NCI-H82 (cell line): ENCODE measurements around the gene CAMSAP3.

Experiments
- DNase-seq: peaks from one replicate; lab custom pipeline; 2025; lab: John Stamatoyannopoulos, UW

Gene CAMSAP3

DNA sequence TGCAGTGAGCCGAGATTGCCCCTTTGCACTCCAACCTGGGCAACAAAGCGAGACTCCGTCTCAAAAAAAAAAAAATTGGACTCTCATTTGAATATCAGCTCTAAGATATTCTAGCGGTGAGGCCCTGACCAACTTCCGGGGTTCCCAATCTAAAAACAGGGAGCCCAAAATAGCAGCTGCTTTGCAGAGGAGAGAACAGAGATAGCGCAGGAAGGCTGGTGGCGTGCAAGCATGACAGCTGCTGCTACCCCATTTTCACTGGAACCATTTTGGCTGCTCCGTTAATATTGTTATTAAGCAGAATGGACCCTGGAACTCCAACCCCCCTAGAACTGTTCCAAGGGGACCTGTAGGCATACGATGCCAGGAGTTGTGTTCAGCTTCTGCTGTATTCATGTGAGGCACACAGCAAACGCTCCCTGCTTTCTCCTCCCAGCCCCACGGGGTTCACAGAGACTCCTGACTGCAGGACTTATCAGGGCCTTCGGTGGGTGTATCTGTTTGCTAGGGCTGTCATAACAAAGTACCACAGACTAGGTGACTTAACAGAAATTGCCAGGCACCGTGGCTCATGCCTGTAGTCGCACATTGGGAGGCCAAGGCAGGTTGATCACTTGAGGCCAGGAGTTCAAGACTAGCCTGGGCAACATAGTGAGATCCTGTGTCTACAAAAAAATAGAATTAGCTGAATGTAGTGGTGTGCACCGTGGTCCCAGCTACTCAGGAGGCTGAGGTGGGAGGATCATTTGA, 52.8 kb downstream of the CAMSAP3 start:
- no peak for DNase-seq

DNA sequence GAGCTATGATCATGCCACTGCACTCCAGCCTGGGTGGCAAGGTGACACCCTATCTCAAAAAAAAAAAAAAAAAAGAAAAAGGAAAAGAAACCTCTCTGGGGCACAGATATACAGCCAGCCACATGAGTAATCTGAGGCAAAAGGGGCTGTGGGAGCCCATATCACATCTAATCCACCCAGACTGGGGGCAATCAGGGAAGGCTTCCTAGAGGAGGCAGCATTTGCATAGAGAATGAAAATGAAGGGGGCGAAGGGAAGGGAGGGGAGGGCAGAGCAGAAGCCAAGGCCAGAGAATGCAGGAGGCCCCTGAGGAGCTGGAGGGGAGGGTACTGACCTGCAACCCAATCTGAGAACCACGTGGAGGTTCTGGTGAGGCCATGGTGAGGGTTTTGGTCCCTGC, 54.5 kb downstream of the CAMSAP3 start:
- DNase-seq, result no peak

DNA sequence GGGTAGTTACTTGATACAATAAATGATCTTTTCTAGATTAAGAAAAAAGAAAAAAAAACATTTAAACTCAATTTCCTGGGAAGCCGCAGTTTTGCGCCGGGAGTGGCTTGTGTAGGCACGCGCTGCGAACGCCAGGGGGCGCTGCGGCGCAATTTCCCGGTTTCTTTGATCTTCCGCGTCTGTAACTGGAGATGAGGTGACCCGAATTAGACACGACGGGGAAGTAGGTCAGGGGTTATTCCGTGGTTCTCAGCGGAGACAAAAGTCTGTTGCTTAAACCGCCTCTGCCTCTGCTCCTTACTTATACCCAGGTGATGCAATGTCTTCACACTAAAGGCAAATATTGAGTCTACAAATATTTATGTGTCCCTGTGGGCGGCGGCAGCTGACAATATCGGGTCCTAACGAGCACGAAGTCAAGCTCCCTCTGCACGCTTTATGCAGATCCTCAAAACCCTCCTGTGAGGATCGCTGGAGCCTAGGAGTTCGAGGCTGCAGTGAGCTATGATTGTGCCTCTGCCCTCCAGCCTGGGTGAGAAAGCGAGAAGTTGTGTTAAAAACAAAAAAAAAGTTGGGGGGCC, 56.5 kb downstream of the CAMSAP3 start:
- peak; percentile 82 for DNase-seq

DNA sequence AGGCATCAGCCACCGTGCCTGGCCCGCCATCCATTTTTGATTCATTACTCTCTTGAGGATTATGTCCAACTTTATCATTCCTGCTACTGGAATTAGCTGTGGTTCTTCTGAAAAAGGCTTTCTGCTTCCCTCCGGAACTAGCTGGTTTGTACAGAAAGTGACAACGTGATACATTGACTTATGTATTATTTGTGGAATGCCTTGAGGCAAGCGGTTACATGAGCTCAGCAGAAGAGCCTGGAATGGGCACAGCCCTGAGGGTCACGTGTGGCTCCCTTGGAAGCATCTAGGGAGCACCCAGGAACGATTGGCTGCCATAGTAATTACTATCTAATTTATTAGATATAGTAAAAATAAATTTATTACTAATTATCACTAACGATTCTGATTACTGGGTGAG, 58.7 kb downstream of the CAMSAP3 start:
- DNase-seq, result no peak

DNA sequence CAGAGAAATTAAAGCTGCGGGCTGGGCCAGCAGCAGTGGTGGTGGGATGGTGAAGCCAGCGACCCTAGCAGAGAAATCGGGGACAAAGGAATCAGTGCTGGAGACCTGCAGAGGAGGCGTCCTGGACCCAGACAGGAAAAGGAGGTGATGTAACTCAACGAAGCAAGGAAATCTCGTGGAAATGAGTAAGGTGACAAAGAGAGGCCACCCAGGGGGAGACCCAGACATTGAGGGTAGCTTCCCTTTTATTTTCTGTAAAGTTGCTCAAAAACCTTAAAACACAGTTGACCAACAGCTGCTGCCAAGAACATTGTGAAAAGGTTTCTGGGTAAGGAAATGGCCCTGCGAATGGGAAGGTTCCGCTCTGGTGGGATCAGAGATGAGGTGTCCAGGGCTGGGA, 59.9 kb downstream of the CAMSAP3 start:
- no peak for DNase-seq

DNA sequence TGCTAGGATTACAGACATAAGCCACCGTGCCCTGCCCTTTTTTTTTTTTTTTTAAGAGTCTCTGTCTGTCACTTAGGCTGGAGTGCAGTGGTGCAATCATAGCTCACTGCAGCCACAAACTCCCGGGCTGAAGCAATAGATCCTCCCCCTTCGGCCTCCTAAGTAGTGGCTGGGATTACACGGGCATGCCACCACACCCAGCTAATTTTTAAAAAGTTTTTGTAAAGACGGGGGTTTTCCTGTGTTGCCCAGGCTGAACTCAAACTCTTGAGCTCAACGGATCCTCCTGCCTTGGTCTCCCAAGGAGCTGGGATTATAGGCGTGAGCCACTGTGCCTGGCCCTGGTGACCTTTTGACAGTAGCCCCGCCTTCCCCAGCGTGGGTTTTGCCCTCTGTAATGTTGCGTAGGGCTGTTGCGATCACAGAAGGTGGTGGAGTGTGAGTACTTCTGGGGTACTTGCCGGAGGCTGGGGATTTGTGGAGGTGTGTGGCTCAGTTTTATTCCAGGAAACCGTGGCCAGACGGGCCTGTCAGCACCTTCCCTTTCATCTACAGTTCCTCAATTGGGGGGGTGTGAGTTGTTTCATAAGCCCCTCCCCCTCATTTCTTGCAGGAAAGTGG, 61.6 kb downstream of the CAMSAP3 start:
- DNase-seq, result no peak

DNA sequence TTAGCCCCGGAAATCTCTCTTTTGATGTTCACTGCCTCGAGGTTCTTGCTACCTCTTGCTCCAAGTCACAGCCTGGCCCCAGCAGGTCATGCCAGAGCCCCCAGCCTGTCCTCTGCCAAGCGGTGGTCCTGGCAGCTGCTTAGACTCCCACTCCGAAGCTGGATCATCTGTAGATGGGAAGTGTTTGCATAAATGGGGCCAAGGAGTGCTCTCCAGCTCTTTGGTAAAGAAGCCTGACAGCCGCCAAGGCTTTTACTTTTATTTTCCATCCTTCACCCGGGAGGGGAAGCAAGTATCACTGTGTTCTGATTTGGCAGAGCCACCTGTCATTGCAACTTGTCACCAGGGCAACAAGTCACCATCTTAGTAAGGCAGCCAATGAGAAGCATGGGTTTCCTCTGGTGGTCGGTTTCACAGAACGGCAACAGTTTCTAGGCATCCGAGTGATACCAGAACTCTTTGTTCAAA, 62.6 kb downstream of the CAMSAP3 start:
- peak; percentile 51 for DNase-seq

DNA sequence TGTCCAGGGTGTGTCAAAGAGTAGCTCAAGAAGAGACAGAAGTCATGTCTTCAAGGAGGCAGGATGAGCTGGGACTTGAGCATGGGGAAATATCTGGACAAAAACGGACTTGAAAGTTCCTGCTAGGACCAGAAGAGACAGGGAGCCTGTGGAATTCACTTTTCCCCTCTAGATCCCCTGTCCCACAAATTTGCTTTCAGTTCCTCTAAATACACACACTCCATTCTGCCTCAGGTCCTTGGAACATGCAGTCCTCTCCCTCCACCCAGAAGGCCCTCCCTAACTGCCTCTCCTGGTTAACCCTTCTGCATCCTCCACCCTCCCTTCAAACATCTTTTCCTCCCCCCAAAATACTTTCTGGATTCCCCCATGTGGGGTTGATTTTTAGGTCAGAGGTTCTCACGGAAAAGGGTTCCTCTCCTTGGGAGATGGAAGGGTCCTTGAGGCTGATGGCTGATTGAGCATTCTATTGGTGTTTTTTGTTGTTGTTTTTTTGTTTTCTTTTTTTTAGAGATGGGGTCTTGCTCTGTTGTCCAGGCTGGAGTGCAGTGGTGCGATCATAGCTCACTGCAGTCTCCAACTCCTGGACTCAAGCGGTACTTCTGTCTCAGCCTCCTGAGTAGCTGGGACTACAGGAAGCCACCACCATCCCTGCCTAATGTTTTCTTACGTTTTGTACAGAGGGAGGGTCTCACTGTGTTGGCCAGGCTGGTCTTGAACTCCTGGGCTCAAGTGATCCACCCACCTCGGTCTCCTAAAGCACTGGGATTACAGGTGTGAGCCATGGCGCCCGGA, 66.3 kb downstream of the CAMSAP3 start:
- no peak for DNase-seq

DNA sequence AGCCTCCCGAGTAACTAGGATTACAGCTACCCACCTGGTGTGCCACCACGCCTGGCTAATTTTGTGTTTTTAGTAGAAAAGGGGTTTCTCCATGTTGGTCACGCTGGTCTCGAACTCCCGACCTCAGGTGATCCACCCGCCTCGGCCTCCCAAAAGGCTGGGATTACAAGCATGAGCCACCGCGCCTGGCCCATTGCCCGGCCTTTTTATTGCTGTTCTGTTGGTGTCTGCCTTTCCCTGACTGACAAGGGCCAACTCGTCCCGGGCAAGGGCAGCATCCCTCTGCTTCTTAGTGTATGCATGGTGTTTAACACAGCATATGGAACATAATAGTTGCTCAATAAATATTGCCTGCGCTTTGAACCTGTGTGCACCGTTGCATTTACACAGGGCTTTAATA, 67.0 kb downstream of the CAMSAP3 start:
- DNase-seq, result no peak

DNA sequence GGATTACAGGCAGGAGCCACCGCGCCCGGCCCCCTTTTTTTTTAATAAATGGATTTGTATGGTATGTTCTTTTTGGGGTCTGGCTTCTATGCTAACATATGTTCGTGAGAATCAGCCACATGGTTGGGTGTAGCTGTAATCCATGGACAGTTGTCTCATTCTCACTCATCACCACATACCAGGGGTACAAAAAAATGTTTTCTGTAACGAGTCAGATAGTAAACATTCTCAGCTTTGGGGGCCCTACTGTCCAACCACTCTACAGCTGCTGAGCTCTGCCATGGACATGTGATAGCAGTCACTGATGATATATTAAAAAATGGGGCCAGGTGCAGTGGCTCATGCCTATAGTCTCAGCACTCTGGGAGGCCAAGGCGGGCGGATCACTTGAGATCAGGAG, 68.0 kb downstream of the CAMSAP3 start:
- no peak for DNase-seq

DNA sequence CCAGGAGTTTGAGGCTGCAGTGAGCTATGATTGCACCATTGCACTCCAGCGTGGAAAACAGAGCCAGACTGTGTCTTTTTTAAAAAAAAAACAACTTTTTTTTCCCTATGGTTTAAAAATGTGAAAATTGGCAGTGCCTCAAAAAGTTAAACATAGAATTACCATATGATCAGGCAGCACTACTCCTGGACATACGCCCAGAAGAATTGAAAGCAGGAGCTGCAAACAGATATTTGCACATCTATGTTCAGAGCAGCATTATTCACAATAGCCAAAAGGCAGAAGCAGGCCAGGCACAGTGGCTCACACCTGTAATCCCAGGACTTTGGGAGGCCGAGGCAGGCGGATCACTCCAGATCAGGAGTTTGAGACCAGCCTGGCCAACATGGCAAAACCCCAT, 69.4 kb downstream of the CAMSAP3 start:
- DNase-seq, result no peak
